Lower lobe of right lung (tissue), 2 donors: ENCODE data around the gene KRTAP10-12. TPM values are rescaled to one million over a fixed set of nuclear protein-coding genes. Genes with fewer than 3 reads are reported as not detected.

Experiments
- ATAC-seq, 2 donors: fragments of 200-7000 bp; cut with Tn5 transposase; one replicate each; pipeline ENCODE4 v1.9.1; 2020 to 2022; ENCODE audit warnings: mild to moderate bottlenecking in 2 of 2, moderate library complexity in 2 of 2
- DNase-seq: peaks from one replicate; pipeline ENCODE4 v3.0.0-alpha.2; 2020
- H3K27ac ChIP-seq: fragments of 200-600 bp; one replicate; pipeline ENCODE4 v1.8.0; 2022
- H3K27me3 ChIP-seq: fragments of 200-600 bp; one replicate; pipeline ENCODE4 v1.8.0; 2022; ENCODE audit warnings: low read depth
- H3K36me3 ChIP-seq: fragments of 200-600 bp; one replicate; pipeline ENCODE4 v1.8.0; 2022; ENCODE audit warnings: mild to moderate bottlenecking
- H3K4me1 ChIP-seq: fragments of 200-600 bp; one replicate; pipeline ENCODE4 v1.8.0; 2022
- H3K4me3 ChIP-seq: fragments of 200-600 bp; one replicate; pipeline ENCODE4 v1.8.0; 2022; ENCODE audit warnings: mild to moderate bottlenecking
- H3K9me3 ChIP-seq: fragments of 200-600 bp; one replicate; pipeline ENCODE4 v1.8.0; 2022
- CTCF ChIP-seq: fragments of 200-600 bp; IDR thresholded peaks from one replicate; pipeline ENCODE4 v1.8.0; 2022; ENCODE audit warnings: antibody characterized with exemption, mild to moderate bottlenecking
- intact Hi-C: fragments of 100-400 bp; cut with DNase I; formaldehyde crosslinking; loops from one replicate; pipeline ENCODE4 v1.11.0; 2022
- total RNA-seq: library from RNA; stranded (reverse); fragmentation: NEBNext Ultra II Directional; extraction: Animal tissue kit (Norgen Biotek cat#: 25700); gene quantifications from one replicate; pipeline ENCODE4 v1.2.1, GENCODE V29; 2021
- donor health status: DM: no; HTN: yes; CAD: no; lungs with severe emphysema.

The KRTAP10-12 gene
- total RNA-seq, 1 donor from 2014 or later: not detected

GRCh38 chr21:44702111-44702972, 5.4 kb downstream of the KRTAP10-12 start:
- DNase-seq: no peak
- peaks cover 82% of the 10 kb centered on the region for H3K27me3 ChIP-seq

GRCh38 chr21:44702973-44703730, 6.2 kb downstream of the KRTAP10-12 start:
- TF ChIP-seq CTCF: no peak
- no peak for ATAC-seq
- no peaks in the 10 kb centered on the region for H3K9me3 ChIP-seq
- no peaks in the 10 kb centered on the region for H3K4me1 ChIP-seq
- no peak overlapping the region for H3K27ac ChIP-seq
- H3K4me3 ChIP-seq: no peak overlapping the region
- no peak for DNase-seq
- intact Hi-C loops: no loop called here
- H3K27me3 ChIP-seq: peaks cover 82% of the 10 kb centered on the region
- H3K36me3 ChIP-seq: no peaks in the 10 kb centered on the region

More at GRCh38 chr21:44702111-44702972, 5.4 kb downstream of the KRTAP10-12 start:
- no peak overlapping the region for H3K4me3 ChIP-seq
- intact Hi-C loops: no loop called here
- H3K36me3 ChIP-seq: no peaks in the 10 kb centered on the region
- no peak for TF ChIP-seq CTCF
- no peaks in the 10 kb centered on the region for H3K4me1 ChIP-seq
- ATAC-seq: no peak
- H3K27ac ChIP-seq: no peak overlapping the region
- H3K9me3 ChIP-seq: no peaks in the 10 kb centered on the region

GRCh38 chr21:44703731-44704635, 7.0 kb downstream of the KRTAP10-12 start:
- no peaks in the 10 kb centered on the region for H3K9me3 ChIP-seq
- ATAC-seq (no peak), DNase-seq (no peak)
- intact Hi-C loops: no loop called here
- H3K36me3 ChIP-seq: no peaks in the 10 kb centered on the region
- peaks cover 82% of the 10 kb centered on the region for H3K27me3 ChIP-seq
- TF ChIP-seq CTCF: no peak
- H3K27ac ChIP-seq: no peak overlapping the region
- no peak overlapping the region for H3K4me3 ChIP-seq
- H3K4me1 ChIP-seq: no peaks in the 10 kb centered on the region

GRCh38 chr21:44704636-44705001, 7.6 kb downstream of the KRTAP10-12 start:
- no peaks in the 10 kb centered on the region for H3K36me3 ChIP-seq
- peaks cover 83% of the 10 kb centered on the region for H3K27me3 ChIP-seq
- ATAC-seq (no peak), DNase-seq (no peak)
- TF ChIP-seq CTCF: no peak
- intact Hi-C loops: no loop called here
- H3K9me3 ChIP-seq: no peaks in the 10 kb centered on the region
- no peaks in the 10 kb centered on the region for H3K4me1 ChIP-seq
- H3K4me3 ChIP-seq: no peak overlapping the region
- H3K27ac ChIP-seq: no peak overlapping the region
